Dermis blood vessel endothelial cell (primary cell): ENCODE measurements around the gene BGLAP. TPM values are rescaled to one million over a fixed set of nuclear protein-coding genes. Genes with fewer than 3 reads are reported as not detected.

Experiments used
- DNase-seq: peaks from one replicate; pipeline ENCODE4 v3.0.0; 2010
- total RNA-seq: library from RNA; depleted of rRNA; stranded (reverse); fragments of >200 nt; gene quantifications from 2 replicates; pipeline ENCODE4 v1.2.3, GENCODE V29; 2014

BGLAP gene
- total RNA-seq, 1 donor from 2014 or later, result not detected

DNA sequence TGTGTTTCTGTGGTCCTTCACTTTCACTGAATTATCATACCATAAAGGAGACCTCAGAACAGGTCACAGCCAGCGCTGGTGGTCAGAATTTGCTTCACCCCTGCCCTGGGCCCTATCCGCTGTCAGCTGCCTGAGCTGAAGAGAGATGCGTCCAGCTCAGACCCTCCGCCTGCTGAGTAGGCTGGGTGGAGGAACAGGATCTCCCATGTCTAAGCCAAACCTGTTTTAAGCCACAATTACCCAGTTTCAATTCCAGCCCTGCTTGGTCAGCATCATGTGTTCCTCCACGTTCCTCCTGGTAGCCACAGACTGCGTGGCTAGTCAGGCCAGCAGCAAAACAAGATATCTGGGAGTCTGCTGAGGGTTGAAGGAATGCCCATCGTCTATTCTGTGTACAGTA, 13.5 kb upstream of the BGLAP start:
- no peak for DNase-seq

DNA sequence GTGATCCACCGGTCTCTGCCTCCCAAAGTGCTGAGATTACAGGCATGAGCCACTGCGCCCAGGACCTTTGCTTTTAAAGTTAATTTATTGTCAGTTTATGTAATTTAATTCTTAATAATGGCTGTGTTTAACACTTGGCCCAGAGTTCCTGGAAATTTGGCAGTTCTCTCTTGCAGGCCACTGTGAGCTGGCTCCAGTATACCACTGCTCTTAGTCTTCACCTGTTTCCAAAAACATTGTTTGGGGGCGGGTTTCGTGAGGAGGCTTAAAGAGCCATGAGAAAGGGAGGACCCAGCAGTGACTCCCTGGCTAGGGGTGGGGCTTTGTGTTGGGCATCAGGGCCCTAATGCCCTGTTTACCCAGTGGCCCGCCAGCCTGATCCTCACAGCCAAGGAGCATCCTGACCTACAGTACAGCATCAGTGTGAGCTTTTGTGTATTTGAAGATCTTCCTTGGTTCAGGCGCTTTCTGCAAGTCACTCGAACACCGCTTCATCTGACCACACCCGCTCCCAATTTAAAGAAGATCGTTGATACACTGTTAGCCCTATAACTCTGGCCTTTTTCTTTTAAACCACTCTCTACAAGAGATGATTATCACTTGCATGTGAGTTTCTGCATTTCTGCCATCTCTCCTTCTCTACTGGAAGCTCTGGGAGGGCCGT, 12.0 kb upstream of the BGLAP start:
- DNase-seq, result no peak

DNA sequence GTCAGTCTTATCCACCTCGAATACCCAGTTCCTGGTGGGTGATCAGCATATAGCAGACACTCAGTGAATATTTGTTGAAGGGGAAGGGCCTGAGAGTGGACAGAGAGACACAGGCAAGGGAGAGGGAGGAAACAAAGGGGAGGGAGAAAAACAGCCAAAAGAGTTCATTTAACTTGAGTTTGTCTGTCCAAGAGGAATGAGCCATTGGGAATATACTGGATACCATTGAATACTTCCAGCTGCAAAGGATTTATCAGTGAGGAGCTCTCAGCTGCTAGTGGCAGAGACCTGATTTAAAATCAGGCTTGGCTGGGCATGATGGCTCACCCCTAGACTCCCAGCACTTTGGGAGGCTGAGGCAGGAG, 11.5 kb upstream of the BGLAP start:
- no peak for DNase-seq

- no peak for DNase-seq
Measured at GRCh38 chr1:156232201-156232894, 9.6 kb upstream of the BGLAP start.

DNA sequence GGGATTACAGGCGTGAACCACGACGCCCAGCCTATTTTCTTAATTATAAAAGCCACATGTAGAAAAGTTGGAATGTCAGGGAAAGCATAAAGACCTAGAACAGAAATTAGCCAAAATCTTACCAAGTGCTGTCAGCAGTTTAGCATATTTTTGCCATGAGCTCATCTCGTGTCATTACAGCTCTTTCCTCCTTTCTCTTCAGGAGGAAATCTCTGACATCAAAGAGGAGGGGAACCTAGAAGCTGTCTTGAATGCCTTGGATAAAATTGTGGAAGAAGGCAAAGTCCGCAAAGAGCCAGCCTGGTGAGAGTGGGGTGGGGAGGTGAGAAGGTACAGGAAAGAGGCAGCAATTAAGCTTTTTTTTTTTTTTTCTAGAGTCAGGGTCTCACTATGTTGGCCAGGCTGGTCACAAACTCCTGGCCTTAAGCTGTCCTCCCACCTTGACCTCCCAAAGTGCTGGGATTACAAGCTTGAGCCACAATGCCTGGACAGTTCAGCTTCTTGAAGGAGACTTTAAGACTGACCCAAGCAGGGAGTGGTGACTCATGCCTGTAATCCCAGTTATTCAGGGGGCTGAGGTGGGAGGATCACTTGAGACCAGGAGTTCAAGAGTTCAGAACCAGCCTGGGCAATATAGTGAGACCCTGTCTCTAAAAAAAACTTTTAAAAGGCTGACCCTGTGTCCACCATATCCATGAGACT, 8.4 kb upstream of the BGLAP start:
- DNase-seq, result peak; percentile 75

- DNase-seq, result no peak
Measured at GRCh38 chr1:156236164-156236563, 5.8 kb upstream of the BGLAP start.

DNA sequence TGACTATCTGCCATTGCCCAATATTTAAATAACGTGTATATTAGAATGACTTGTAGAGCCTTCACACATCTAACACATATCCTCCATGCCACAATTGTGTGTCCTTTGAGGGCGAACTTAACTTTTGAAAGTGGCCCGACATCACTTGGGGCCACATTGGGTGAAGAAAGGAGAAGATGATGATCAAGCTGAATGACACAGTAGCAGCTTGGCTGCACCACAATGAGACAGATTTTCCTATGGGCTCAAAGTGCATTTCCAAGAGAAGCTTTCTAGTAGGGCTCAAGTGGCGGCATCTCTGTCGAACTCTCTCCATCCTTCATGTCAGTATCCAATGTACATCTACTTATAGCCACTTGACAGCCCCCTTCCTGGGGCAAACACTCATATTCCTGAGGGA, 3.7 kb upstream of the BGLAP start:
- DNase-seq, result no peak

- DNase-seq, result peak; percentile 31
Measured at GRCh38 chr1:156241311-156241811, 623 bp upstream of the BGLAP start.

DNA sequence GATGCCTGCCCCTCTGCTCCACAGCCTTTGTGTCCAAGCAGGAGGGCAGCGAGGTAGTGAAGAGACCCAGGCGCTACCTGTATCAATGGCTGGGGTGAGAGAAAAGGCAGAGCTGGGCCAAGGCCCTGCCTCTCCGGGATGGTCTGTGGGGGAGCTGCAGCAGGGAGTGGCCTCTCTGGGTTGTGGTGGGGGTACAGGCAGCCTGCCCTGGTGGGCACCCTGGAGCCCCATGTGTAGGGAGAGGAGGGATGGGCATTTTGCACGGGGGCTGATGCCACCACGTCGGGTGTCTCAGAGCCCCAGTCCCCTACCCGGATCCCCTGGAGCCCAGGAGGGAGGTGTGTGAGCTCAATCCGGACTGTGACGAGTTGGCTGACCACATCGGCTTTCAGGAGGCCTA, 754 bp downstream of the BGLAP start:
- DNase-seq, result no peak

DNA sequence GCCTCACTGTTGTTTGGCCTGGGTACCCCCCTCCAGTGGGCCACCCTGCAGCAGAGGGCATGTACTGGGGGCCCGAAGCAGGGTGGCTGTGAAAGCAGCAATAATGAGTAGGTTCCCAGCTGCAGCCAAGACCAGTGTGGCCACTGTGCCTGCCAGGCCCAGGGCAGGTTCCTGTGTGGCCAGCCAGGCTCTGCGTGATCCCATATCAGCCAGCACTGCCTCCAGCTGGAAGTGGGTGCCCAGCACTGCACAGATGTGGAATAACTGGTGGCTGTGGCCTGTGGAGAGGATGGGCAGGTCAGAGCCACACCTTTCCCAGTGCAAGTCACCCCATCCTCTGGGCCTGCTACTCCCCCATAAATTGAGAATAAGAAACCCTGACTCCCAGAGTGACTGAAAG, 2.1 kb downstream of the BGLAP start:
- DNase-seq, result no peak

GRCh38 chr1:156244712-156245111, 2.7 kb downstream of the BGLAP start:
- DNase-seq, result no peak

DNA sequence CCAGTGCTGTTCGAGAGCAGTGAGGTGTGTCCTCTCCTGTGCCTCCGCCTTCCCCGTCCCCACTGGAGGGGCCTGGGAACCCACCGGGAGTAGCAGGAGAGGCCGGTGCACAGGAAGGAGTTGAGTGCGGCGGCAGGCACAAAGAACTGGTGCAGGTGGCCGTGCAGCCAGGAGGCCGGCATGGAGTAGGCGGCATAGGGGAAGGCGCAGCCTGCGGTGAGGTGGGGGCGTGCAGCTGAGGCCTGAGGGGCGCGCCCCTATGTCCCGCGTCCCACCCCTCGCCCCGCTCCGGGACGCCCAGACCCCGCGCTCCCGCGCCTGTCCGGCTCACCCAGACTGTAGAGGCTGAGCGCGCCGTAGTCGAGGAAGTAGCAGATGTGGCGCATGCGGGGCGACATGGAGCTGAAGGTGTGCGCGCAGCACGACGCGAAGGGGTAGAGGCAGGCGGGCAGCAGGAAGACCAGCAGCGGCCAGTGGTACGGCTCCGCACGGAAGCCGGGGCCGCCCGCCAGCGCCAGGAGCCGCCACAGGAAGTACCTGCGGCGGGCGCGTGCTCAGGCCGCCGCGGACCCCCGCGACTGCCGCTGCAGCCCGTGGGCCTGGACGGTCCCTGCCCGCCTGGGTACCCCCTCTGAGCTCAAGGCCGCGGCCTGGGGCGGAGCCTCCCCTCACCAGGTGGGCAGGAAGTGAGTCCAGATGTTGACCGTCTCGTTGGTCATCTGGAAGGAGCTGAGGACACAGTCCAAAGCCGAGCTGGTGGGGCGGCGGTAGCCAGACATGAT, 3.7 kb downstream of the BGLAP start:
- peak; percentile 47 for DNase-seq

DNA sequence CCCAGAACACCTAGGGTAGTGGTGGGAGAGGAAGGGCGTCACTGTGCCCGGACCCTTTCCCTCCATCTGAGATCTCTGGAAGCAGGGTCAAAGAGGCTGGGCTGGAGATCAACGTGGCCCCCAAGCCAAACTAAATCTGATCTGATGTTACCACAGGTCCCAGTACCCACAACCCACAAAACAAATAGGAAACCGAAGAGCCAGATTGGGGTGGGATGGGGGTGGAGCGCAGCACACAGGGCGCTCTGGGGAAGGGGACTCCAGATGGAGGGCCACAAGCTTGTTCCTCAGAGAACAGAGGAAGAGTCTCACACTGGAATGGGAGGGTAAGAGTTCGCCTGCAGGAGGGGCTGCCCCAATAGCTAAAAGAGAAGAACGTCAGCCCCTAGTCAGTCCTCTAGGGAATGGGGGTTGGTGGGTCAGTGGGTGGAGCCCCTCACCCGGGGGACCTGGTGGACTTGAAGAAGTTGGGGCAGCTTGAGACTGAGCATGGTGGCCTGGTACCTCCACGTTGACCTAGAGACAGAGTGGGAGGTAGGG, 4.3 kb downstream of the BGLAP start:
- DNase-seq, result no peak

GRCh38 chr1:156246781-156247459, 4.9 kb downstream of the BGLAP start:
- no peak for DNase-seq

DNA sequence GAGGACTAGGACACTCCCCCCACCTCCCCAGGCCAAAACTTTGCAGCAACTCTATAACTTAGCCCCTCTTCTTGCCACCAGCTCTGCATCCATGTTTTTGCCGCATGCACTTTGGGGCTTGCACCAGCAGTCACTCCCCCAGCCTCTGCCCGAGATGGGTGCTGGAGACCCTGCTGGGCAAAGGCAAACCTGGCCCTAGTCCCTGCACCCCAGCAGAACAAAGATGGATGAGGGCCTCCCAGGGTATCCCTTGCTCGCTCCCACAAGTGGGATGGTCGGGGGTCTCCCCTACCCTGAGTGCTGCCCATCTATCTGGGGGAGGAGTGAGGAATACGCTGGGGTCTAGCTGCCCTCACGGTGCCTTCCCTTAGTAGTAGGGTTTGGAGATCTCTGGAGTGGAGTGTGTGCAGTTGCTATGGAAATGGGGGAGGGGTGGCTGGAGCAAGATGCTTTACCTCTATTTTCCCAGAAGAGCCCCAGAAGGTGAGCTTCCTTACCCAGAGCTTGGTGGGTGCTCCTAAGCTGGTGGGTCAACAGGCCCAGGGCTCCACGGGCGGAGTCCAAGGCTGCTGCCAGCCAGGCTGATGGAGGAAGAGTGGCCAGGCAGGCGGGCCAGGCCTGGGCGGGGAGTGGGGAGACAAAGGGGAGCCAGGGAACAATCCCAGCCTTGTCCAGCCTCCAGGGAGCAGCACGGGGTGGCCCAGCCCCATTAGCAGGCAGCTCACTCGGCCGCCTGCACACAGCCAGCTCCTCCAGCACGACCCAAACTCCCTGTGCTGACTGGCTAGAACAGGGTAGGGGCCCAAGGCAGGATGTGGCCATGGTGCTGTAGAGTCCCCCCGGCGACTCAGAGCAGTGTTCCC, 5.7 kb downstream of the BGLAP start, which contains the start of gene PAQR6:
Gene PAQR6, minus strand, starts transcription at position 597 of the 863 bp plus-strand sequence. CDS start 1,325 bp downstream, outside the sequence.
- DNase-seq, result no peak

- DNase-seq, result no peak
Measured at GRCh38 chr1:156248323-156248683, 6.3 kb downstream of the BGLAP start.

DNA sequence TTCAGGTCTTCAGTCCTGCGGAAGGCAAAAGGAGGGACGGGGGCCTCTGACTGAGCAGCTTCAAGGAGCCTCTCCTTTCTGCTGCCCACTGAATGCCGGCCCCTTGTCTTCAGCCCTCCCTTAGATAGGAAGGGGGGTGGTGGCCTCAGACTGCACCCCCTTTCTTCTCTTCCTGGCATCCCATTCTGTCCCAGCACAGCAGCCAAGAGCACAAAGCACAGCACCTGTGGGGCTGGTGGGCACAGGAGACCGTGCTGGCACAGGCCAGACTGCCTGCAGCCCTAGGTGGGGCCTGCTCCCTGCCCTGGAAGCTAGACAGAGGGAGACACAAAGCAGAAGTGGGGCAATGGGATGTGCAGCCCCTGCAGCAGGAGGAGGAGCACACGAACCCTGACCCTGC, 7.6 kb downstream of the BGLAP start:
- no peak for DNase-seq

DNA sequence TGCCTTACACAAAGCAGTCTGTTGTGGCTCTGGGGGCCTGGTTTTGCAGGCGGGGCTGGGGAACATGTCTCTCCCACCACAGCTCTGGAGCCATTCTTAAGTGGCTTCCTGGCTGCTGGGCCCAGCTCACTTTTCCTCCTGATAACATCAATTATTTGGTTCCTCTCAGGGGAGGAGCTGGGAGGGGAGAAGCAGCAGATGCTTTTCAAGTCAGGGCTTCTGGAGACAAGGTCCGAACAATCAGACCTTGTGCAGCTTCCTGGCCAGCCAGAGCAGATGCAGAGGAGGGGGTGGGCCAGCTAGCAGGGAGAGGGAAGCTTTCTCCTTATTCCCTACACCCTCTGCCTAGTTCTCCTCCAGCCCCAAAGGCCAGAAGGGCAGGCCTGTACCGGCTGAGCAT, 9.5 kb downstream of the BGLAP start:
- DNase-seq, result peak; percentile 73

GRCh38 chr1:156253634-156254033, 11.7 kb downstream of the BGLAP start:
- no peak for DNase-seq

DNA sequence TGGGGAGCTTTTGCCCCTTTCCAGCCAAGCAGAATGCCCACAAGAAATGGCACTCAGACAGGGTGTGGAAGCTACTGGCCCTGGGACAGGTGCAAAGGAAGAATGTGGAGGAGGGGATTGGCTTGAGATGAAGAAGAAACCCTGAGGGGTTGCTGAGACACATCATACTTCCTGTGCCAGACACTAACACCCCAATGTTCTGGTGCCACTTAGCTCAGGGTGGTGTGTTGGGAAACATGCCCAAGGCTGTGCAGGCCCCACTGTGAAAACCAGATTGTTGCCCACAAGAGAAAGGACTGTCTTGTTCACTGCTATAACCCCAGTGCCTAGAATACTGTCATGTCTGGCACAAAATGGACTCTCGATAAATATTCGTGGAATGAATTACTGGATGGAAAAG, 15.7 kb downstream of the BGLAP start:
- no peak for DNase-seq

- DNase-seq, result no peak
Measured at GRCh38 chr1:156258859-156259258, 16.9 kb downstream of the BGLAP start.
